H9 (cell line): Measurements from ENCODE around the gene ZFP36L1. TPM values are rescaled to one million over a fixed set of nuclear protein-coding genes. Genes with fewer than 3 reads are reported as not detected.

Experiments used
- DNase-seq: peaks from one replicate; pipeline ENCODE4 v3.0.0-alpha.2; 2017
- H2AFZ ChIP-seq: one replicate; pipeline ENCODE4 v1.6.1; 2013; ENCODE audit warnings: mild to moderate bottlenecking, low read length, control low read depth, moderate library complexity
- H2AK5ac ChIP-seq: 2 replicates; pipeline ENCODE4 v1.6.1; 2013; ENCODE audit warnings: low read length, control low read depth, mixed read lengths; ENCODE audit not compliant: insufficient read length
- H2BK120ac ChIP-seq: one replicate; pipeline ENCODE4 v1.6.1; 2013; ENCODE audit warnings: low read depth, mild to moderate bottlenecking, low read length, control low read depth, inconsistent platforms; ENCODE audit not compliant: poor library complexity, severe bottlenecking
- H2BK12ac ChIP-seq: 2 replicates; pipeline ENCODE4 v1.6.1; 2013; ENCODE audit warnings: low read length, control low read depth, mixed read lengths, low read depth; ENCODE audit not compliant: insufficient read length
- H2BK15ac ChIP-seq: 2 replicates; pipeline ENCODE4 v1.6.1; 2013; ENCODE audit warnings: low read depth, low read length, control low read depth
- H2BK20ac ChIP-seq: one replicate; pipeline ENCODE4 v1.6.1; 2013; ENCODE audit warnings: low read depth, mild to moderate bottlenecking, low read length, control low read depth, inconsistent platforms; ENCODE audit not compliant: poor library complexity, severe bottlenecking
- H2BK5ac ChIP-seq: 2 replicates; pipeline ENCODE4 v1.6.1; 2013; ENCODE audit warnings: low read length, control low read depth, mixed read lengths; ENCODE audit not compliant: insufficient read length
- H3K14ac ChIP-seq: 2 replicates; pipeline ENCODE4 v1.6.1; 2013; ENCODE audit warnings: low read length, control low read depth; ENCODE audit not compliant: insufficient read depth
- H3K18ac ChIP-seq: 2 replicates; pipeline ENCODE4 v1.6.1; 2013; ENCODE audit warnings: low read depth, mild to moderate bottlenecking, mixed read lengths, low read length, control low read depth; ENCODE audit not compliant: insufficient read length
- H3K23ac ChIP-seq: 2 replicates; pipeline ENCODE4 v1.6.1; 2013; ENCODE audit warnings: low read length, control low read depth, mixed read lengths, low read depth; ENCODE audit not compliant: insufficient read length
- H3K23me2 ChIP-seq: 2 replicates; pipeline ENCODE4 v1.6.1; 2013; ENCODE audit warnings: low read depth, mild to moderate bottlenecking, mixed read lengths, low read length, control low read depth; ENCODE audit not compliant: insufficient read length, poor library complexity, severe bottlenecking
- H3K27ac ChIP-seq: 2 replicates; pipeline ENCODE4 v1.5.1; 2013; ENCODE audit warnings: low read length, control low read depth, mixed read lengths, low read depth; ENCODE audit not compliant: insufficient read length
- H3K27me3 ChIP-seq: 2 replicates; pipeline ENCODE4 v1.6.1; 2013; ENCODE audit warnings: low read length, control low read depth, inconsistent platforms; ENCODE audit not compliant: insufficient read depth
- H3K4ac ChIP-seq: 2 replicates; pipeline ENCODE4 v1.6.1; 2013; ENCODE audit warnings: low read depth, mild to moderate bottlenecking, control low read depth, inconsistent platforms, low read length, moderate library complexity
- H3K4me1 ChIP-seq: 2 replicates; pipeline ENCODE4 v1.6.1; 2013; ENCODE audit warnings: low read length, control low read depth, inconsistent platforms; ENCODE audit not compliant: insufficient read depth
- H3K4me2 ChIP-seq: 2 replicates; pipeline ENCODE4 v1.6.1; 2013; ENCODE audit warnings: low read length, control low read depth, mixed read lengths; ENCODE audit not compliant: insufficient read length, insufficient read depth
- H3K56ac ChIP-seq: 2 replicates; pipeline ENCODE4 v1.6.1; 2013; ENCODE audit warnings: low read depth, mild to moderate bottlenecking, mixed read lengths, low read length, control low read depth; ENCODE audit not compliant: insufficient read length
- H3K79me1 ChIP-seq: 2 replicates; pipeline ENCODE4 v1.6.1; 2013; ENCODE audit warnings: low read depth, mild to moderate bottlenecking, moderate library complexity, low read length, control low read depth, inconsistent platforms; ENCODE audit not compliant: insufficient read depth, poor library complexity, severe bottlenecking
- H3K79me2 ChIP-seq: 2 replicates; pipeline ENCODE4 v1.6.1; 2013; ENCODE audit warnings: low read length, control low read depth, inconsistent platforms; ENCODE audit not compliant: insufficient read depth
- H3K9ac ChIP-seq: 2 replicates; pipeline ENCODE4 v1.6.1; 2013; ENCODE audit warnings: low read length, control low read depth, mixed read lengths; ENCODE audit not compliant: insufficient read length; ENCODE audit errors: extremely low read depth
- H3K9me3 ChIP-seq: one replicate; pipeline ENCODE4 v1.6.1; 2013; ENCODE audit warnings: low read depth, low read length, inconsistent platforms; ENCODE audit not compliant: control insufficient read depth
- H3T11ph ChIP-seq: one replicate; pipeline ENCODE4 v1.6.1; 2013; ENCODE audit warnings: mild to moderate bottlenecking, low read length, control low read depth, inconsistent platforms
- H4K20me1 ChIP-seq: one replicate; pipeline ENCODE4 v1.6.1; 2013; ENCODE audit not compliant: control insufficient read depth, insufficient read length, insufficient read depth
- H4K5ac ChIP-seq: 2 replicates; pipeline ENCODE4 v1.6.1; 2013; ENCODE audit warnings: low read depth, mild to moderate bottlenecking, mixed read lengths, low read length, control low read depth; ENCODE audit not compliant: insufficient read length
- H4K8ac ChIP-seq: replicated peaks from 2 replicates; pipeline ENCODE4 v1.6.1; 2013; ENCODE audit warnings: low read length, control low read depth, mixed read lengths, low read depth; ENCODE audit not compliant: insufficient read length
- H4K91ac ChIP-seq: 2 replicates; pipeline ENCODE4 v1.6.1; 2013; ENCODE audit warnings: low read depth, mild to moderate bottlenecking, moderate library complexity, mixed read lengths, low read length, control low read depth; ENCODE audit not compliant: insufficient read length
- H3K27ac Mint-ChIP-seq, 3 experiments: 2 replicates in 2 of 3; 3 replicates in 1 of 3; pipeline ENCODE4 v1.8.0; 2020 to 2021; ENCODE audit warnings: mixed read lengths in 3 of 3, mild to moderate bottlenecking in 1 of 3, moderate library complexity in 1 of 3
- H3K27me3 Mint-ChIP-seq: 2 replicates; pipeline ENCODE4 v1.8.0; 2021; ENCODE audit warnings: low read depth, mild to moderate bottlenecking, moderate library complexity, mixed read lengths
- H3K36me3 Mint-ChIP-seq, 3 experiments: 2 replicates in 2 of 3; 3 replicates in 1 of 3; pipeline ENCODE4 v1.8.0; 2020 to 2021; ENCODE audit warnings: low read depth in 3 of 3, mixed read lengths in 3 of 3; ENCODE audit not compliant: insufficient read depth in 1 of 3
- H3K4me1 Mint-ChIP-seq, 2 experiments: 2 replicates each; pipeline ENCODE4 v1.8.0; 2020; ENCODE audit warnings: mixed read lengths in 2 of 2
- H3K4me3 Mint-ChIP-seq, 2 experiments: 2 replicates in 1 of 2; 3 replicates in 1 of 2; pipeline ENCODE4 v1.8.0; 2020 to 2021; ENCODE audit warnings: mild to moderate bottlenecking in 2 of 2, mixed read lengths in 2 of 2, moderate library complexity in 1 of 2
- H3K9me3 Mint-ChIP-seq, 2 experiments: 2 replicates in 1 of 2; 3 replicates in 1 of 2; pipeline ENCODE4 v1.8.0; 2020; ENCODE audit warnings: mild to moderate bottlenecking in 2 of 2, mixed read lengths in 2 of 2, moderate library complexity in 1 of 2
- WGBS: extraction: QIAGEN DNeasy Blood & Tissue Kit; methylation state at CpG from one replicate; pipeline ENCODE4 v1.1.7; 2013; ENCODE audit warnings: missing lambda C conversion rate, low lambda C conversion rate, mixed read lengths; ENCODE audit not compliant: insufficient read length; ENCODE audit errors: extremely low coverage; 5-methylcytosine and 5-hydroxymethylcytosine counted together
- total RNA-seq: library from RNA; stranded (reverse); gene quantifications from 2 replicates; pipeline ENCODE4 v1.2.1, GENCODE V29; 2021
- TF ChIP-seq, protein P1 (sequence below): fragments of 200-600 bp; sonication (generic); conservative IDR thresholded peaks from 3 replicates; pipeline ENCODE4 v1.8.0; 2021; ENCODE audit warnings: antibody characterized with exemption, mild to moderate bottlenecking

ZFP36L1 gene
- total RNA-seq, 1 experiment from 2014 or later: 109 TPM

DNA sequence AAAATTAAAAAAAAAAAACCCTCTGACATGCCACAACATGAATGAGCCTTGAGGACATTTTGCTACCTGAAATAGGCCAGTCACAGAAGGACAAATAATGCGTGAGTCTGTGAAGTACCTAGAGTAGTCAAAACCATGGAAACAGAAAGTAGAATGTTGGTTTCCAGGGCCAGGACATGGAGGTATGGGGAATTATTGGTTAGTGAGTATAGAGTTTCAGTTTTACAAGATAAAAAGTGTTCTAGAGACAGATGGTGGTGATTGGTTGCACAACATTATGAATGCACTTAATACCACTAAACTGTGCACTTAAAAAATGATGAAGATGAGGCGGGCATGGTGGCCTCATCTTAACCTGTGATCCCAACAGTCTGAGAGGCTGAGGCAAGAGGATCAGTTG lies 47.6 kb upstream of the ZFP36L1 start:
- Mint-ChIP-seq H3K27me3 (peaks cover 3% of the 10 kb centered on the region), H3K36me3 (peaks cover 3 to 7% (median 4%) of the 10 kb centered on the region in 3 experiments; a peak in 5 of 7 replicates), H3K4me1 (peaks cover 8 to 9% of the 10 kb centered on the region in 2 experiments; a peak in 3 of 4 replicates), H3K9me3 (peaks cover 14 to 18% of the 10 kb centered on the region in 2 experiments), H3K4me3 (no peak overlapping the region), H3K27ac (no peak overlapping the region)
- TF ChIP-seq, protein P1, sequence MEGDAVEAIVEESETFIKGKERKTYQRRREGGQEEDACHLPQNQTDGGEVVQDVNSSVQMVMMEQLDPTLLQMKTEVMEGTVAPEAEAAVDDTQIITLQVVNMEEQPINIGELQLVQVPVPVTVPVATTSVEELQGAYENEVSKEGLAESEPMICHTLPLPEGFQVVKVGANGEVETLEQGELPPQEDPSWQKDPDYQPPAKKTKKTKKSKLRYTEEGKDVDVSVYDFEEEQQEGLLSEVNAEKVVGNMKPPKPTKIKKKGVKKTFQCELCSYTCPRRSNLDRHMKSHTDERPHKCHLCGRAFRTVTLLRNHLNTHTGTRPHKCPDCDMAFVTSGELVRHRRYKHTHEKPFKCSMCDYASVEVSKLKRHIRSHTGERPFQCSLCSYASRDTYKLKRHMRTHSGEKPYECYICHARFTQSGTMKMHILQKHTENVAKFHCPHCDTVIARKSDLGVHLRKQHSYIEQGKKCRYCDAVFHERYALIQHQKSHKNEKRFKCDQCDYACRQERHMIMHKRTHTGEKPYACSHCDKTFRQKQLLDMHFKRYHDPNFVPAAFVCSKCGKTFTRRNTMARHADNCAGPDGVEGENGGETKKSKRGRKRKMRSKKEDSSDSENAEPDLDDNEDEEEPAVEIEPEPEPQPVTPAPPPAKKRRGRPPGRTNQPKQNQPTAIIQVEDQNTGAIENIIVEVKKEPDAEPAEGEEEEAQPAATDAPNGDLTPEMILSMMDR: no peak
- no peaks in the 10 kb centered on the region for H3K27me3 ChIP-seq
- no CpG with 5 or more reads among the region's 2 CpGs for WGBS
- H3K4me2 ChIP-seq: no peak overlapping the region
- no peak overlapping the region for H4K8ac ChIP-seq
- no peak overlapping the region for H2BK15ac ChIP-seq
- H3K4ac ChIP-seq: no peak overlapping the region
- no peaks in the 10 kb centered on the region for H3K79me1 ChIP-seq
- H2BK120ac ChIP-seq: no peak overlapping the region
- H3K56ac ChIP-seq: no peak overlapping the region
- H4K91ac ChIP-seq: no peak overlapping the region
- no peaks in the 10 kb centered on the region for H3K9me3 ChIP-seq
- H3K27ac ChIP-seq: no peak overlapping the region
- no peak overlapping the region for H3K23ac ChIP-seq
- no peaks in the 10 kb centered on the region for H3K79me2 ChIP-seq
- no peaks in the 10 kb centered on the region for H4K20me1 ChIP-seq
- no peak overlapping the region for H2AK5ac ChIP-seq
- no peak overlapping the region for H3T11ph ChIP-seq
- no peak overlapping the region for H3K9ac ChIP-seq
- H3K4me1 ChIP-seq: no peaks in the 10 kb centered on the region
- H2BK12ac ChIP-seq: no peak overlapping the region
- no peak overlapping the region for H4K5ac ChIP-seq
- DNase-seq: no peak
- H3K23me2 ChIP-seq: peaks cover 4% of the 10 kb centered on the region
- H2AFZ ChIP-seq: no peak overlapping the region
- no peak overlapping the region for H2BK20ac ChIP-seq
- no peak overlapping the region for H2BK5ac ChIP-seq
- no peak overlapping the region for H3K14ac ChIP-seq
- H3K18ac ChIP-seq: no peak overlapping the region
